Esophagus muscularis mucosa (tissue), 3 donors: ENCODE measurements around the gene PARN.
"Not testable (repeated sequence)": the region's sequence is repeated elsewhere in the genome, so short reads cannot be mapped to it uniquely, and the experiment has no call there.

ENCODE experiments used
- POLR2A ChIP-seq: fragments of 450-650 bp; IDR thresholded peaks from one replicate; pipeline ENCODE4 v1.6.1; 2017; ENCODE audit warnings: antibody characterized with exemption, moderate library complexity, mild to moderate bottlenecking, low read depth
- TF ChIP-seq, protein P1 (sequence below), 3 experiments: fragments of 200-600 bp in 2 of 3; fragments of 450-650 bp in 1 of 3; sonication (generic) in 2 of 3; IDR thresholded peaks; one replicate each; pipeline ENCODE4 v1.5.1; 2017 to 2019; ENCODE audit warnings: antibody characterized with exemption in 3 of 3, mild to moderate bottlenecking in 2 of 3, moderate library complexity in 1 of 3

- not testable (repeated sequence) for TF ChIP-seq POLR2A
- TF ChIP-seq, protein P1, sequence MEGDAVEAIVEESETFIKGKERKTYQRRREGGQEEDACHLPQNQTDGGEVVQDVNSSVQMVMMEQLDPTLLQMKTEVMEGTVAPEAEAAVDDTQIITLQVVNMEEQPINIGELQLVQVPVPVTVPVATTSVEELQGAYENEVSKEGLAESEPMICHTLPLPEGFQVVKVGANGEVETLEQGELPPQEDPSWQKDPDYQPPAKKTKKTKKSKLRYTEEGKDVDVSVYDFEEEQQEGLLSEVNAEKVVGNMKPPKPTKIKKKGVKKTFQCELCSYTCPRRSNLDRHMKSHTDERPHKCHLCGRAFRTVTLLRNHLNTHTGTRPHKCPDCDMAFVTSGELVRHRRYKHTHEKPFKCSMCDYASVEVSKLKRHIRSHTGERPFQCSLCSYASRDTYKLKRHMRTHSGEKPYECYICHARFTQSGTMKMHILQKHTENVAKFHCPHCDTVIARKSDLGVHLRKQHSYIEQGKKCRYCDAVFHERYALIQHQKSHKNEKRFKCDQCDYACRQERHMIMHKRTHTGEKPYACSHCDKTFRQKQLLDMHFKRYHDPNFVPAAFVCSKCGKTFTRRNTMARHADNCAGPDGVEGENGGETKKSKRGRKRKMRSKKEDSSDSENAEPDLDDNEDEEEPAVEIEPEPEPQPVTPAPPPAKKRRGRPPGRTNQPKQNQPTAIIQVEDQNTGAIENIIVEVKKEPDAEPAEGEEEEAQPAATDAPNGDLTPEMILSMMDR (IDR thresholded peaks at IDR 0.05): not testable (repeated sequence)
These were observed 715 bp upstream of the PARN start for GRCh38 chr16:14630620-14631330.
